Fibroblast of lung (primary cell): ENCODE measurements around the gene FAM3B.

ENCODE experiments used
- CTCF ChIP-seq, 2 donors: IDR thresholded peaks in 1 of 2; conservative IDR thresholded peaks in 1 of 2; 1 replicate in 1 of 2; 2 replicates in 1 of 2; pipeline ENCODE4 v1.5.1; 2011 to 2012; ENCODE audit warnings: low read length in 2 of 2, control low read depth in 1 of 2, inconsistent platforms in 1 of 2, low read depth in 1 of 2, mild to moderate bottlenecking in 1 of 2
- EZH2 ChIP-seq: IDR thresholded peaks from 2 replicates; pipeline ENCODE4 v1.5.1; 2012; ENCODE audit warnings: low read length, control low read depth, mild to moderate bottlenecking; ENCODE audit errors: missing control alignments

GRCh38 chr21:41365377-41366107 lies 48.9 kb downstream of the FAM3B start:
- TF ChIP-seq CTCF (conservative IDR thresholded peaks at IDR 0.05 in 1 of 2, IDR thresholded peaks at IDR 0.05 in 1 of 2; ENCODE audit: low read depth in 1 of 2, low read length in 2 of 2) (no peak), EZH2 (no peak)
